Neural progenitor cell (in vitro differentiated cells): ENCODE measurements around the gene ING3.

ENCODE experiments used
- EZH2 ChIP-seq: fragments of 200-600 bp; sonication (generic); IDR thresholded peaks from 2 replicates; pipeline ENCODE4 v1.6.1; 2017; ENCODE audit warnings: antibody characterized with exemption, mild to moderate bottlenecking, moderate library complexity
- EZH2phosphoT487 ChIP-seq: fragments of 200-600 bp; sonication (generic); IDR thresholded peaks from 2 replicates; pipeline ENCODE4 v1.6.1; 2017; ENCODE audit warnings: antibody characterized with exemption
- TF ChIP-seq, protein P1 (sequence below): fragments of 200-600 bp; sonication (generic); IDR thresholded peaks from 2 replicates; pipeline ENCODE4 v1.5.1; 2017; ENCODE audit warnings: antibody characterized with exemption, mild to moderate bottlenecking

GRCh38 chr7:120964088-120964487, 13.5 kb downstream of the ING3 start:
- TF ChIP-seq, protein P1, sequence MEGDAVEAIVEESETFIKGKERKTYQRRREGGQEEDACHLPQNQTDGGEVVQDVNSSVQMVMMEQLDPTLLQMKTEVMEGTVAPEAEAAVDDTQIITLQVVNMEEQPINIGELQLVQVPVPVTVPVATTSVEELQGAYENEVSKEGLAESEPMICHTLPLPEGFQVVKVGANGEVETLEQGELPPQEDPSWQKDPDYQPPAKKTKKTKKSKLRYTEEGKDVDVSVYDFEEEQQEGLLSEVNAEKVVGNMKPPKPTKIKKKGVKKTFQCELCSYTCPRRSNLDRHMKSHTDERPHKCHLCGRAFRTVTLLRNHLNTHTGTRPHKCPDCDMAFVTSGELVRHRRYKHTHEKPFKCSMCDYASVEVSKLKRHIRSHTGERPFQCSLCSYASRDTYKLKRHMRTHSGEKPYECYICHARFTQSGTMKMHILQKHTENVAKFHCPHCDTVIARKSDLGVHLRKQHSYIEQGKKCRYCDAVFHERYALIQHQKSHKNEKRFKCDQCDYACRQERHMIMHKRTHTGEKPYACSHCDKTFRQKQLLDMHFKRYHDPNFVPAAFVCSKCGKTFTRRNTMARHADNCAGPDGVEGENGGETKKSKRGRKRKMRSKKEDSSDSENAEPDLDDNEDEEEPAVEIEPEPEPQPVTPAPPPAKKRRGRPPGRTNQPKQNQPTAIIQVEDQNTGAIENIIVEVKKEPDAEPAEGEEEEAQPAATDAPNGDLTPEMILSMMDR = no peak
- TF ChIP-seq EZH2phosphoT487 (no peak), EZH2 (no peak)
